HepG2 (cell line): ENCODE data around the gene CACNA1F. TPM values are rescaled to one million over a fixed set of nuclear protein-coding genes. Genes with fewer than 3 reads are reported as not detected.

Experiments
- ARNT2 ChIP-seq: sonication (generic); formaldehyde crosslinking; IDR thresholded peaks from 2 replicates; pipeline ENCODE4 v1.8.0; 2022; ENCODE audit warnings: mild to moderate bottlenecking, low read depth, missing genetic modification reagents, moderate library complexity
- ATF1 ChIP-seq: IDR thresholded peaks from 2 replicates; pipeline ENCODE4 v1.6.1; 2016; ENCODE audit warnings: mild to moderate bottlenecking, control low read depth
- ATF3 ChIP-seq: sonication (generic); formaldehyde crosslinking; IDR thresholded peaks from 2 replicates; pipeline ENCODE4 v1.4.0; 2020; ENCODE audit warnings: missing genetic modification reagents
- ATRX ChIP-seq: sonication (generic); formaldehyde crosslinking; IDR thresholded peaks from 2 replicates; pipeline ENCODE4 v1.4.0; 2020; ENCODE audit warnings: missing genetic modification reagents, borderline replicate concordance
- HMG20A ChIP-seq: IDR thresholded peaks from 2 replicates; pipeline ENCODE4 v1.6.1; 2016; ENCODE audit warnings: borderline replicate concordance
- IRX3 ChIP-seq: sonication (generic); formaldehyde crosslinking; IDR thresholded peaks from 2 replicates; pipeline ENCODE4 v1.8.1; 2023; ENCODE audit warnings: mild to moderate bottlenecking, low read depth, missing genetic modification reagents, borderline replicate concordance
- KDM5A ChIP-seq: fragments of 200-600 bp; sonication (generic); IDR thresholded peaks from 2 replicates; pipeline ENCODE4 v1.7.0; 2018; ENCODE audit warnings: antibody characterized with exemption, mild to moderate bottlenecking, low read length, borderline replicate concordance
- MLXIP ChIP-seq: sonication (generic); formaldehyde crosslinking; IDR thresholded peaks from 2 replicates; pipeline ENCODE4 v1.9.0; 2021; ENCODE audit warnings: missing genetic modification reagents, borderline replicate concordance
- NR3C1 ChIP-seq: sonication (generic); formaldehyde crosslinking; IDR thresholded peaks from 2 replicates; pipeline ENCODE4 v1.4.0; 2020; ENCODE audit warnings: missing genetic modification reagents
- SP5 ChIP-seq: IDR thresholded peaks from 2 replicates; pipeline ENCODE4 v1.6.1; 2016; ENCODE audit warnings: low read depth, borderline replicate concordance
- TEF ChIP-seq: sonication (generic); formaldehyde crosslinking; IDR thresholded peaks from 2 replicates; pipeline ENCODE4 v1.5.0; 2020; ENCODE audit warnings: missing genetic modification reagents
- ZFP90 ChIP-seq: sonication (generic); formaldehyde crosslinking; IDR thresholded peaks from 2 replicates; pipeline ENCODE4 v1.8.0; 2022; ENCODE audit warnings: missing genetic modification reagents, mild to moderate bottlenecking, inconsistent platforms, borderline replicate concordance
- ZNF143 ChIP-seq: sonication (generic); formaldehyde crosslinking; IDR thresholded peaks from 2 replicates; pipeline ENCODE4 v1.4.0; 2020; ENCODE audit warnings: missing genetic modification reagents
- ZNF280D ChIP-seq: sonication (generic); formaldehyde crosslinking; IDR thresholded peaks from 2 replicates; pipeline ENCODE4 v1.5.1; 2020; ENCODE audit warnings: mild to moderate bottlenecking, missing genetic modification reagents
- ZNF317 ChIP-seq: sonication (generic); formaldehyde crosslinking; IDR thresholded peaks from 2 replicates; pipeline ENCODE4 v1.5.0; 2020; ENCODE audit warnings: mild to moderate bottlenecking, missing genetic modification reagents
- ZNF460 ChIP-seq: sonication (generic); formaldehyde crosslinking; IDR thresholded peaks from 2 replicates; pipeline ENCODE4 v1.5.1; 2020; ENCODE audit warnings: missing genetic modification reagents, mild to moderate bottlenecking, borderline replicate concordance
- ZNF550 ChIP-seq: sonication (generic); formaldehyde crosslinking; IDR thresholded peaks from 2 replicates; pipeline ENCODE4 v1.4.0; 2020; ENCODE audit warnings: mild to moderate bottlenecking, missing genetic modification reagents, borderline replicate concordance
- ZNF572 ChIP-seq: sonication (generic); formaldehyde crosslinking; IDR thresholded peaks from 2 replicates; pipeline ENCODE4 v1.5.1; 2020; ENCODE audit warnings: mild to moderate bottlenecking, missing genetic modification reagents
- ZNF737 ChIP-seq: sonication (generic); formaldehyde crosslinking; IDR thresholded peaks from 2 replicates; pipeline ENCODE4 v1.5.0; 2020; ENCODE audit warnings: missing genetic modification reagents, mild to moderate bottlenecking, borderline replicate concordance
- ZNF816 ChIP-seq: sonication (generic); formaldehyde crosslinking; IDR thresholded peaks from 2 replicates; pipeline ENCODE4 v1.8.0; 2022; ENCODE audit warnings: missing genetic modification reagents, mild to moderate bottlenecking, borderline replicate concordance
- ZNF839 ChIP-seq: sonication (generic); formaldehyde crosslinking; IDR thresholded peaks from 2 replicates; pipeline ENCODE4 v1.4.0; 2020; ENCODE audit warnings: missing genetic modification reagents, mild to moderate bottlenecking, borderline replicate concordance
- ZSCAN12 ChIP-seq: sonication (generic); formaldehyde crosslinking; IDR thresholded peaks from 2 replicates; pipeline ENCODE4 v1.9.0; 2021; ENCODE audit warnings: mild to moderate bottlenecking, missing genetic modification reagents
- polyA plus RNA-seq, 8 experiments: library from polyadenylated mRNA; depleted of rRNA in 3 of 8; stranded (reverse) in 7 of 8; unstranded in 1 of 8; fragments of >200 nt; fragmentation: Illumina TruSeq in 4 of 8; extraction: Trizol in 4 of 8; gene quantifications; 2 replicates each; pipeline versions ENCODE4 v1.2.1 to v1.2.3, GENCODE V29; 2011 to 2016; ENCODE audit warnings: low read depth in 4 of 8, missing spikeins in 1 of 8, mixed read lengths in 1 of 8; ENCODE audit not compliant: insufficient read depth in 1 of 8
- total RNA-seq, 5 experiments: library from RNA; depleted of rRNA; stranded (reverse); fragments of >200 nt; fragmentation: Illumina TruSeq; extraction: Trizol; gene quantifications; 2 replicates each; pipeline ENCODE4 v1.2.3, GENCODE V29; 2016; ENCODE audit warnings: low read depth in 1 of 5

Gene CACNA1F
- total and polyA plus RNA-seq, 2 of the 13 experiments (the other 11 are each of a cell fraction or from before 2014, with no cell fraction given), result 0.03 TPM; not detected in 1

- TF ChIP-seq ZNF280D (CRISPR knock-in tag) (no peak), MLXIP (CRISPR knock-in tag) (no peak), SP5 (peak; percentile 71; the same call in 1 of the 2 replicates), ZNF143 (CRISPR knock-in tag) (0 out of 2 replicates have a peak, but pooled peaks have one; percentile 33), ATF1 (CRISPR knock-in tag) (no peak), ZSCAN12 (CRISPR knock-in tag) (no peak), ARNT2 (CRISPR knock-in tag) (no peak), ZNF317 (CRISPR knock-in tag) (no peak), ZNF550 (CRISPR knock-in tag) (no peak), ATF3 (CRISPR knock-in tag) (no peak), ZNF816 (no peak), ZFP90 (CRISPR knock-in tag) (no peak), TEF (no peak), IRX3 (CRISPR knock-in tag) (no peak), ZNF572 (CRISPR knock-in tag) (no peak), NR3C1 (CRISPR knock-in tag) (no peak), ZNF839 (no peak), ZNF460 (CRISPR knock-in tag) (no peak), HMG20A (no peak), ATRX (no peak), KDM5A (no peak), ZNF737 (CRISPR knock-in tag) (no peak)
These were observed 46.8 kb downstream of the CACNA1F start, which contains the start of gene PRICKLE3 (continued) for GRCh38 chrX:49186125-49187027.
